Panc1 (cell line): Measurements from ENCODE around the gene NANOS2.

ENCODE experiments used
- REST ChIP-seq, 2 experiments: IDR thresholded peaks; 2 replicates each; pipeline ENCODE4 v1.6.1; 2011 to 2012; ENCODE audit warnings: low read depth in 2 of 2, control low read depth in 1 of 2, low read length in 1 of 2, mild to moderate bottlenecking in 1 of 2, moderate library complexity in 1 of 2; ENCODE audit not compliant: insufficient read depth in 1 of 2
- TF ChIP-seq, protein P1 (sequence below): fragments of 450-650 bp; IDR thresholded peaks from 2 replicates; pipeline ENCODE4 v1.5.1; 2017; ENCODE audit warnings: mild to moderate bottlenecking

DNA sequence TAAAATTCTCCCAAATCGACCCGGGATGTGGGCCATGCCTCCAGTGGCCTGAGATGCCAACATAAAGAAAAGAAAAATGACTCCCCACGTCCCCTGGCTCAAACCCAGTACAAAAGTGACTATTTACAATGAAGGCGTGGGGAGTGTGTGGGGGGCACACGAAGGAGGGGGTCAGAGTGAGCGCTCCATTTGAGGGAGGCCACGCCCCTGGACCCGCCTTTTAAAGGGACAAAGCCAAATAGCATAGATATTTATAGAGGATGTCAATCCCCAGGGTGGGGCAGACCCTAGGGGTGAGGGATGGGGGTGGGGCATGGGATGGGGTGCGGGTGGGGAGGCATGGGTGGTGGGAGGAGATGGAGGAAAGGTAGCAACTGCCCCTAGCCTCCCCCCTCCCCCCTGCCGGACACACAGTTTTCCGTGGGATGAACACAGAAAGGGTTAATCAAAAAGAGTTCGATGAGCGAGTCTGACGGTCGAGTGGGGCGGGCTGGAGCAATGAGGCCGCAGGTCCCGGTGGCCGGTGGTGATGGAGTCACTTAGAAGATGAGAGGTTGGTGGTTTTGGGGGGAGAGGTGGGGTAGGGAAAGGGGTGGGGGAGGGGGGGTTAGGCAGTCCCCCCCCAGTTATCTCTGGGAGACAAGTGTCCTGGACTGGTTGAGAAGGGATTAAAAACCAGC, 20.1 kb upstream of the NANOS2 start:
- TF ChIP-seq, protein P1, sequence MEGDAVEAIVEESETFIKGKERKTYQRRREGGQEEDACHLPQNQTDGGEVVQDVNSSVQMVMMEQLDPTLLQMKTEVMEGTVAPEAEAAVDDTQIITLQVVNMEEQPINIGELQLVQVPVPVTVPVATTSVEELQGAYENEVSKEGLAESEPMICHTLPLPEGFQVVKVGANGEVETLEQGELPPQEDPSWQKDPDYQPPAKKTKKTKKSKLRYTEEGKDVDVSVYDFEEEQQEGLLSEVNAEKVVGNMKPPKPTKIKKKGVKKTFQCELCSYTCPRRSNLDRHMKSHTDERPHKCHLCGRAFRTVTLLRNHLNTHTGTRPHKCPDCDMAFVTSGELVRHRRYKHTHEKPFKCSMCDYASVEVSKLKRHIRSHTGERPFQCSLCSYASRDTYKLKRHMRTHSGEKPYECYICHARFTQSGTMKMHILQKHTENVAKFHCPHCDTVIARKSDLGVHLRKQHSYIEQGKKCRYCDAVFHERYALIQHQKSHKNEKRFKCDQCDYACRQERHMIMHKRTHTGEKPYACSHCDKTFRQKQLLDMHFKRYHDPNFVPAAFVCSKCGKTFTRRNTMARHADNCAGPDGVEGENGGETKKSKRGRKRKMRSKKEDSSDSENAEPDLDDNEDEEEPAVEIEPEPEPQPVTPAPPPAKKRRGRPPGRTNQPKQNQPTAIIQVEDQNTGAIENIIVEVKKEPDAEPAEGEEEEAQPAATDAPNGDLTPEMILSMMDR: no peak
- no peak for TF ChIP-seq REST (IDR thresholded peaks at IDR 0.05; ENCODE audit: insufficient read depth in 1 of 2, low read depth in 2 of 2, low read length in 1 of 2)
